Prostate gland (tissue), 2 donors: Measurements from ENCODE around the gene NUMB. TPM values are rescaled to one million over a fixed set of nuclear protein-coding genes. Genes with fewer than 3 reads are reported as not detected.
A peak's percentile ranks its signal among the peaks of the same experiment; 100 is the strongest.

Experiments
- DNase-seq: peaks from one replicate; pipeline ENCODE4 v3.0.0-alpha.2; 2019; ENCODE audit warnings: low spot score
- H3K27ac ChIP-seq, 2 donors: fragments of 200-600 bp; sonication (generic); 2 replicates each; pipeline ENCODE4 v1.5.1; 2017 to 2019
- H3K27me3 ChIP-seq: fragments of 200-600 bp; sonication (generic); replicated peaks from 2 replicates; pipeline ENCODE4 v1.5.1; 2019; ENCODE audit not compliant: insufficient read depth
- H3K36me3 ChIP-seq, 2 donors: fragments of 200-600 bp; sonication (generic); 1 replicate in 1 of 2; 2 replicates in 1 of 2; pipeline versions ENCODE4 v1.5.1 to v1.8.1; 2017 to 2019
- H3K4me1 ChIP-seq: fragments of 200-600 bp; sonication (generic); replicated peaks from 2 replicates; pipeline ENCODE4 v1.5.1; 2019
- H3K4me3 ChIP-seq, 2 donors: fragments of 200-600 bp; sonication (generic); 2 replicates each; pipeline ENCODE4 v1.5.1; 2017 to 2019
- H3K9me3 ChIP-seq: fragments of 200-600 bp; sonication (generic); 2 replicates; pipeline ENCODE4 v1.5.1; 2017
- POLR2A ChIP-seq: fragments of 450-650 bp; IDR thresholded peaks from one replicate; pipeline ENCODE4 v1.6.1; 2016; ENCODE audit warnings: antibody characterized with exemption, mild to moderate bottlenecking
- POLR2AphosphoS5 ChIP-seq: sonication (generic); formaldehyde crosslinking; IDR thresholded peaks from one replicate; pipeline ENCODE4 v1.6.1; 2017; ENCODE audit warnings: antibody characterized with exemption
- WGBS: methylation state at CpG from one replicate; pipeline ENCODE4 v1.1.5; 2018; 5-methylcytosine and 5-hydroxymethylcytosine counted together
- intact Hi-C: fragments of 100-400 bp; cut with DNase I; formaldehyde crosslinking; loops from one replicate; pipeline ENCODE4 v1.14.2; 2022
- total RNA-seq, 2 donors: library from RNA; depleted of rRNA; stranded (reverse); fragments of >200 nt; gene quantifications; one replicate each; pipeline ENCODE4 v1.1.0, GENCODE V29; 2016
- TF ChIP-seq, protein P1 (sequence below), 4 experiments: fragments of 200-600 bp in 2 of 4; fragments of 450-650 bp in 2 of 4; sonication (generic) in 2 of 4; IDR thresholded peaks; 1 replicate in 3 of 4; 2 replicates in 1 of 4; pipeline ENCODE4 v1.5.1; 2016 to 2019; ENCODE audit warnings: antibody characterized with exemption in 4 of 4, mild to moderate bottlenecking in 2 of 4, moderate library complexity in 2 of 4

The NUMB gene
- total RNA-seq, 2 donors from 2014 or later: 38.4 to 57.8 TPM

DNA sequence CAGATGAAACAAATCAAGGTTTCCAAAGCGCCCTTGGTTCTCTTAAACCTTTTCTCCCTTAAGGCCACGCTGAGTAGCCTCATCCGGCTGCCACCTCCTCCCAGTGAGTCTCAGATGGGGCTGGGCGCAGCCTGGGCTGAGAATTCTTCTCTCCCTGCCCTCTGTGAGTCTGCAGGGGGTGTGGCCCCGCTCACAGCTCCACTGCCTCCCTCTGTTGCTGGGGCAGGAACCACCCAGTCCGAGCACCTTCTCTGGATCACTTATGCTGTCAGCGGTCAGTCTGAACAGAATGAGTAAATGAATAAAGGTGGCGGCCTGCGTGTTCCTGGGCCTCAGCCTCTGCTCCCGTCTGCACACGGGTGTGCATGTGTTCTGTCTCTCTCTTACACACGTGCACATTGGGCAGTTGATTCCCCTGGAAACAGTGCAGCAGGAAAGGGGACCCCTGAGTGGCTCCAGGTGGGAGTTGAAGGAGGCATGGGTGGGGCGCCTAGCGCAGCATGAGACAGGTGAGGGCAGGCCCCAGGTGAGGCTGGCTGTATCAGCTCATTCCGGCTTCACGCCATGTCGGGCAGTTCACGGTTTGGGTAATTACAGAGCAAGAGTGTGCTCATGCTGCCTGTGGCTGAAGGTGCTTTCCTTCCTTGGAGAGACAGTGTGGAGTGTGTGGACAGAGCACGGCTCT, 216.7 kb downstream of the NUMB start:
- no peaks in the 10 kb centered on the region for H3K9me3 ChIP-seq
- H3K27ac ChIP-seq: no peak overlapping the region
- TF ChIP-seq POLR2AphosphoS5 (no peak), POLR2A (no peak)
- TF ChIP-seq, protein P1, sequence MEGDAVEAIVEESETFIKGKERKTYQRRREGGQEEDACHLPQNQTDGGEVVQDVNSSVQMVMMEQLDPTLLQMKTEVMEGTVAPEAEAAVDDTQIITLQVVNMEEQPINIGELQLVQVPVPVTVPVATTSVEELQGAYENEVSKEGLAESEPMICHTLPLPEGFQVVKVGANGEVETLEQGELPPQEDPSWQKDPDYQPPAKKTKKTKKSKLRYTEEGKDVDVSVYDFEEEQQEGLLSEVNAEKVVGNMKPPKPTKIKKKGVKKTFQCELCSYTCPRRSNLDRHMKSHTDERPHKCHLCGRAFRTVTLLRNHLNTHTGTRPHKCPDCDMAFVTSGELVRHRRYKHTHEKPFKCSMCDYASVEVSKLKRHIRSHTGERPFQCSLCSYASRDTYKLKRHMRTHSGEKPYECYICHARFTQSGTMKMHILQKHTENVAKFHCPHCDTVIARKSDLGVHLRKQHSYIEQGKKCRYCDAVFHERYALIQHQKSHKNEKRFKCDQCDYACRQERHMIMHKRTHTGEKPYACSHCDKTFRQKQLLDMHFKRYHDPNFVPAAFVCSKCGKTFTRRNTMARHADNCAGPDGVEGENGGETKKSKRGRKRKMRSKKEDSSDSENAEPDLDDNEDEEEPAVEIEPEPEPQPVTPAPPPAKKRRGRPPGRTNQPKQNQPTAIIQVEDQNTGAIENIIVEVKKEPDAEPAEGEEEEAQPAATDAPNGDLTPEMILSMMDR (IDR thresholded peaks at IDR 0.05): no peak
- no peak for DNase-seq
- no peak overlapping the region for H3K4me3 ChIP-seq
- no peaks in the 10 kb centered on the region for H3K27me3 ChIP-seq
- H3K4me1 ChIP-seq: peaks cover 11% of the 10 kb centered on the region
- intact Hi-C loops: no loop called here
- H3K36me3 ChIP-seq: no peaks in the 10 kb centered on the region
- 90% methylated on average over 19 of the region's 19 CpGs for WGBS

DNA sequence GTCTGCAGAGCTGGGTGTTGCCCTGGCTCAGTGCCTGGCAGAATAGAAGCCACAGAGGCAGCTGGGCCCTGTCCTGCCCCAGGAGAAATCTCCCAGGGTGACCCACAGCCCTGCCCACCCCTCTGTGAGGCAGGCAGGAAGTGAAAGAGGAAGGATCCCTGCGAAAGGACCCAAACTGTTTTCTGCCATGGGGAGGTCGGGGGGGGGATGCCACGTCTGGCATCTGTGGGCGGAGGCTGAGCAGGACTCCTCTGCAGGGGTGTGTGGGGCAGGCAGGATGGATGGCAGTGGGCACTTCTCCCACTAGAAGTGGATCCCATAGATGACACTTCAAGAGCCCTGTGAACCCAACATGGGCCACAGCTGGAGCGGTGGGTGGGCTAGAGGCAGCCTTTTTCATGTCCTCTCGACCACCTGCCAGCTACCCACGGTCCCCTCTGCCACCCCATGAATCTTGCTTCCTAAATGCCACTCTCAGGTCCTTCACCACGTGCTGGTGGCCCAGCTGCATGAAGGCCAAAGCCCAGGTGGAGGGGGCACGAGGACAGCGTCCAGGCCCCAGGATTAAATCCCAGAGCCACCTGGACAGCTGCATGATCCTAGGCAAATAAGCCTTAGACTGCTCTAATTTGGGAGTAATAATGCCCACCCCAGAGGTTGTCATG, 217.4 kb downstream of the NUMB start:
- DNase-seq: no peak
- no peak overlapping the region for H3K4me3 ChIP-seq
- H3K27me3 ChIP-seq: no peaks in the 10 kb centered on the region
- no peaks in the 10 kb centered on the region for H3K9me3 ChIP-seq
- H3K4me1 ChIP-seq: peaks cover 11% of the 10 kb centered on the region
- no peak for TF ChIP-seq POLR2AphosphoS5
- TF ChIP-seq POLR2A: no peak
- TF ChIP-seq, protein P1 (IDR thresholded peaks at IDR 0.05): no peak
- WGBS: 92% methylated on average over 10 of the region's 10 CpGs
- intact Hi-C loops: no loop called here
- H3K36me3 ChIP-seq: no peaks in the 10 kb centered on the region
- H3K27ac ChIP-seq: no peak overlapping the region

DNA sequence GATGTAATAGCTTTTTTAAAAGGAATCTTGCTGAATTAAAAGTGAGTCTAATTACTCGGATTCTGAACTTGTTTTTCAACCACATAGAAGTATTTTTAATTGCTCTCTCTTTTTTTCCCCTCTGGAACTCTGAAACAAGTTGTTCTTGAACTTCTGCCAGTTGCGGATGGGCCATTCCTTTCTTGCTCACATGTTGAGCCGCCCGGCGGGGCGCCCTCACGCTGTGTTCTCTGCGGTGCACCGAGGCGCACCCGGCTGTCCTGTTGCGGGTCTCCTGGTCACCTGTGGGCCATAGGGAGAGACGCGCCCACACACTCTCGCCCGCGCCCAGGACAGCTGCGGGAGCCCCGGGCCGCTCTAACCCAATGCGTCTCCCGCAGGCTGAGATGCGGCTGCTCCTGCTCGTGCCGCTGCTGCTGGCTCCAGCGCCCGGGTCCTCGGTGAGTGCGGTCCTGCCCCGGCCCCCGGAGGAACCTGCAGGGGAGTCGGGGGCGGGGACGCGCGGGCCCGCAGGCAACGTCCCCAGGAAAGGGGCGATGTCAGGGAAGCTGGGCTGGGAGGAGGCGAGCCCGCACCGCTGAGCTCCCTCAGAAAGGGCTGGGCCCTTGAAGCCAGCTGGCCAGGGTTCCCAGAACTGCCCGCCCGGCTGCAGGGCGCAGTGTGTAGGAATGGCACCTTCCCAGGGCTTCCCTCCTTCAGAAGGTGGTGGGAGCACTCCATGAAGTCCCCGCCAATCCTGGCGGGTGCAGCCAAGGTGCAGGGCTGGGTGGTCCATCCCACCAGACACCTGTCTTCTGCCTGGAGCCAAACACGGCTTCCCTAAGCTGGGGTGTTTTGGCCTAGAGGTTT, 218.7 kb downstream of the NUMB start:
- Histone ChIP-seq H3K27me3 (no peaks in the 10 kb centered on the region), H3K27ac (peak overlapping the region in 1 of 2 donors; percentile 13), H3K36me3 (no peaks in the 10 kb centered on the region), H3K4me3 (peak overlapping the region; percentile 24 to 32), H3K9me3 (no peaks in the 10 kb centered on the region), H3K4me1 (peaks cover 11% of the 10 kb centered on the region)
- peak; percentile 60 for DNase-seq
- TF ChIP-seq, protein P1 (IDR thresholded peaks at IDR 0.05): peak in 1 of 4 experiments; percentile 3
- TF ChIP-seq POLR2AphosphoS5 (peak; percentile 37), POLR2A (no peak)
- intact Hi-C loops: no loop called here
- 16% methylated on average over 20 of the region's 48 CpGs for WGBS

DNA sequence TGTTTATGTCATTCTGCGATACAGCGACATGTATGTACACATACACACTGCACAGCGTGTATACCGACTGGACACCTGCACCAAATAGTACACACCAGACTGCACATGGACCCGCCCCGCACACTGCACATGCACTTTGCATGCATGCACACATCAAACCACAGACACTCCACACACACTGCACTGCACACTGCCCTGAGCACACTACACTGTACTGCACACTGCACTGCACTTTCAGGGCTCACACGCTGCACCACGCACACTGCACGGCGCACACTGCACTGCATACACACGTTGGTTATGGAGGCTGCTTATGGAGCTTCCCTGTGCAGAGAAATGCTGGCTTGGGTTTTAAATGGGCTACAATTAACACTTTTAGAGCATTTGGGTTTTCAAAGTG, 219.4 kb downstream of the NUMB start:
- H3K9me3 ChIP-seq: no peaks in the 10 kb centered on the region
- DNase-seq: no peak
- no peaks in the 10 kb centered on the region for H3K27me3 ChIP-seq
- H3K4me1 ChIP-seq: peaks cover 11% of the 10 kb centered on the region
- peak overlapping the region in 1 of 2 donors; percentile 32 for H3K4me3 ChIP-seq
- 38% methylated on average over 11 of the region's 11 CpGs for WGBS
- TF ChIP-seq, protein P1 (IDR thresholded peaks at IDR 0.05): no peak
- TF ChIP-seq POLR2AphosphoS5: no peak
- no peak for TF ChIP-seq POLR2A
- no peaks in the 10 kb centered on the region for H3K36me3 ChIP-seq
- intact Hi-C loops: no loop called here
- peak overlapping the region in 1 of 2 donors; percentile 62 for H3K27ac ChIP-seq
